ENCODE results near the gene GMCL2.
A peak's percentile ranks its signal among the peaks of the same experiment; 100 is the strongest.

The GMCL2 gene

GRCh38 chr5:178204935-178205748 lies 18.0 kb upstream of the GMCL2 start:
- Histone ChIP-seq H3K9me3 (ENCODE audit: control insufficient read depth, insufficient read depth, low read depth, low read length) (no peaks in the 10 kb centered on the region), H3K4me3 (ENCODE audit: low read depth, low read length) (peak overlapping the region; percentile 68), H3K27ac (ENCODE audit: extremely low read depth, low read depth, low read length) (peak overlapping the region; percentile 98), H3K36me3 (ENCODE audit: control insufficient read depth in 2 of 2, insufficient read depth in 1 of 2, low read length in 2 of 2) (peaks cover 17 to 49% of the 10 kb centered on the region in 2 experiments), H3K4me1 (ENCODE audit: control insufficient read depth, insufficient read depth, low read length) (peaks cover 6% of the 10 kb centered on the region; the same call in 1 of the 2 replicates)
- POLR2A ChIA-PET, result interaction anchor here (0.6 to 1.5 kb wide), 32 partner anchors 9 to 1346 kb away, joined by 3 to 45 read pairs (median 5); partner anchors contain the start of genes B4GALT7, NHP2, PHYKPL and RMND5B
- CTCF ChIA-PET, result interaction anchor here (0.6 to 1.2 kb wide), 4 partner anchors 30 to 383 kb away, joined by 3 to 6 read pairs (median 3); no protein-coding TSS in a partner anchor
- no peak for TF ChIP-seq WT1 (tag by site-specific recombination; IDR thresholded peaks at IDR 0.05)
- TF ChIP-seq SP3 (tag by site-specific recombination; IDR thresholded peaks at IDR 0.05), result peak; percentile 74
- peak; percentile 48; the same call in 1 of the 2 replicates for TF ChIP-seq ZNF394 (tag by site-specific recombination; IDR thresholded peaks at IDR 0.05; ENCODE audit: borderline replicate concordance)
- TF ChIP-seq OSR2 (tag by site-specific recombination; IDR thresholded peaks at IDR 0.05), result no peak
- no peak for TF ChIP-seq ZSCAN16 (tag by site-specific recombination; IDR thresholded peaks at IDR 0.05)
- no peak for TF ChIP-seq PRDM2 (tag by site-specific recombination; IDR thresholded peaks at IDR 0.05; ENCODE audit: borderline replicate concordance)
- TF ChIP-seq ZNF600 (tag by site-specific recombination; IDR thresholded peaks at IDR 0.05), result no peak
- no peak for TF ChIP-seq ZFP3 (tag by site-specific recombination; IDR thresholded peaks at IDR 0.05; ENCODE audit: low read depth)
- no peak for TF ChIP-seq ZNF391 (tag by site-specific recombination; IDR thresholded peaks at IDR 0.05; ENCODE audit: borderline replicate concordance, low read depth)
- TF ChIP-seq PBX3 (CRISPR knock-in tag; IDR thresholded peaks at IDR 0.05), result peak; percentile 22; the same call in 1 of the 2 replicates
- no peak for TF ChIP-seq ZNF133 (tag by site-specific recombination; IDR thresholded peaks at IDR 0.05)
- peak; percentile 80 for TF ChIP-seq ZFHX2 (tag by site-specific recombination; conservative IDR thresholded peaks at IDR 0.05)
- TF ChIP-seq ZFP69B (tag by site-specific recombination; IDR thresholded peaks at IDR 0.05), result no peak
- no peak for TF ChIP-seq MZF1 (tag by site-specific recombination; IDR thresholded peaks at IDR 0.05; ENCODE audit: borderline replicate concordance)
- TF ChIP-seq ZNF449 (tag by site-specific recombination; IDR thresholded peaks at IDR 0.05), result no peak
- no peak for TF ChIP-seq ZSCAN4 (tag by site-specific recombination; IDR thresholded peaks at IDR 0.05)
- TF ChIP-seq GLIS2 (tag by site-specific recombination; IDR thresholded peaks at IDR 0.05), result 0 out of 2 replicates have a peak, but pooled peaks have one; percentile 18
- no peak for TF ChIP-seq KLF17 (tag by site-specific recombination; IDR thresholded peaks at IDR 0.05)
- TF ChIP-seq ZFP41 (tag by site-specific recombination; IDR thresholded peaks at IDR 0.05; ENCODE audit: borderline replicate concordance), result no peak
- no peak for TF ChIP-seq ZEB2 (tag by site-specific recombination; IDR thresholded peaks at IDR 0.05)
- TF ChIP-seq HOXD13 (CRISPR knock-in tag; IDR thresholded peaks at IDR 0.05; ENCODE audit: borderline replicate concordance), result no peak
- TF ChIP-seq KLF7 (tag by site-specific recombination; IDR thresholded peaks at IDR 0.05; ENCODE audit: borderline replicate concordance), result no peak
- no peak for TF ChIP-seq ZNF529 (tag by site-specific recombination; IDR thresholded peaks at IDR 0.05; ENCODE audit: insufficient replicate concordance)
- no peak for TF ChIP-seq ZNF426 (tag by site-specific recombination; IDR thresholded peaks at IDR 0.05)
- no peak for TF ChIP-seq ZNF626 (tag by site-specific recombination; IDR thresholded peaks at IDR 0.05)
- TF ChIP-seq TRIM28 (IDR thresholded peaks at IDR 0.05; ENCODE audit: borderline replicate concordance, low read length), result no peak
- TF ChIP-seq ZNF266 (tag by site-specific recombination; IDR thresholded peaks at IDR 0.05; ENCODE audit: low read depth), result no peak
